Spleen (tissue), 11 donors: ENCODE measurements around the gene APP. TPM values are rescaled to one million over a fixed set of nuclear protein-coding genes. Genes with fewer than 3 reads are reported as not detected.

Experiments used
- DNase-seq: peaks from one replicate; pipeline ENCODE4 v3.0.0-alpha.2; 2020
- H3K27ac ChIP-seq, 8 donors: fragments of 200-600 bp; sonication (generic) in 7 of 8; 1 replicate in 4 of 8; 2 replicates in 4 of 8; pipeline versions ENCODE4 v1.5.0 to v1.8.0; 2016 to 2021; ENCODE audit warnings: inconsistent platforms in 4 of 8, mild to moderate bottlenecking in 4 of 8, moderate library complexity in 1 of 8
- H3K27me3 ChIP-seq, 7 donors: fragments of 200-600 bp; sonication (generic) in 6 of 7; replicated peaks in 1 of 7; 1 replicate in 4 of 7; 2 replicates in 3 of 7; pipeline versions ENCODE4 v1.5.0 to v1.8.0; 2016 to 2021; ENCODE audit warnings: inconsistent platforms in 3 of 7, mild to moderate bottlenecking in 1 of 7
- H3K36me3 ChIP-seq, 6 donors: fragments of 200-600 bp; sonication (generic) in 5 of 6; 1 replicate in 4 of 6; 2 replicates in 2 of 6; pipeline versions ENCODE4 v1.5.0 to v1.8.0; 2016 to 2021; ENCODE audit warnings: inconsistent platforms in 2 of 6
- H3K4me1 ChIP-seq, 6 donors: fragments of 200-600 bp; sonication (generic) in 5 of 6; 1 replicate in 3 of 6; 2 replicates in 3 of 6; pipeline versions ENCODE4 v1.5.0 to v1.8.0; 2016 to 2021; ENCODE audit warnings: inconsistent platforms in 3 of 6
- H3K4me3 ChIP-seq, 8 donors: fragments of 200-600 bp; sonication (generic) in 7 of 8; 1 replicate in 4 of 8; 2 replicates in 4 of 8; pipeline versions ENCODE4 v1.5.0 to v1.8.0; 2016 to 2021; ENCODE audit warnings: inconsistent platforms in 4 of 8, mild to moderate bottlenecking in 4 of 8, moderate library complexity in 2 of 8
- H3K9me3 ChIP-seq, 8 donors: fragments of 200-600 bp; sonication (generic) in 7 of 8; 1 replicate in 4 of 8; 2 replicates in 4 of 8; pipeline versions ENCODE4 v1.5.0 to v1.8.0; 2016 to 2021; ENCODE audit warnings: inconsistent platforms in 4 of 8
- CTCF ChIP-seq, 11 experiments: fragments of 200-600 bp in 7 of 11; fragments of 450-650 bp in 4 of 11; sonication (generic) in 4 of 11; IDR thresholded peaks in 8 of 11; conservative IDR thresholded peaks in 3 of 11; 1 replicate in 7 of 11; 2 replicates in 4 of 11; pipeline versions ENCODE4 v1.4.0 to v1.8.0; 2016 to 2021; ENCODE audit warnings: antibody characterized with exemption in 11 of 11, inconsistent platforms in 4 of 11, mild to moderate bottlenecking in 1 of 11
- POLR2A ChIP-seq, 3 donors: fragments of 450-650 bp; IDR thresholded peaks; one replicate each; pipeline ENCODE4 v1.5.1; 2017; ENCODE audit warnings: antibody characterized with exemption in 3 of 3, mild to moderate bottlenecking in 1 of 3
- POLR2AphosphoS5 ChIP-seq, 3 donors: sonication (generic); formaldehyde crosslinking; IDR thresholded peaks; one replicate each; pipeline ENCODE4 v1.5.1; 2017; ENCODE audit warnings: antibody characterized with exemption in 3 of 3
- WGBS, 5 donors: extraction: QIAGEN DNeasy Blood & Tissue Kit in 3 of 5; methylation state at CpG; one replicate each; pipeline versions ENCODE4 v1.1.5 to v1.1.7; 2013 to 2018; 5-methylcytosine and 5-hydroxymethylcytosine counted together
- intact Hi-C: fragments of 100-400 bp; cut with DNase I; formaldehyde crosslinking; loops from one replicate; pipeline ENCODE4 v1.15.0; 2023; ENCODE audit warnings: low total_unique reads
- polyA plus RNA-seq, 3 donors: library from polyadenylated mRNA; stranded (reverse); fragments of 200-250 nt; gene quantifications; one replicate each; pipeline ENCODE4 v1.2.1, GENCODE V29; 2013
- total RNA-seq, 7 donors: library from RNA; depleted of rRNA in 3 of 7; stranded (reverse); fragments of >200 nt in 3 of 7; fragmentation: NEBNext Ultra II Directional in 4 of 7; extraction: Animal tissue kit (Norgen Biotek cat#: 25700) in 4 of 7; gene quantifications; one replicate each; pipeline versions ENCODE4 v1.1.0 to v1.2.1, GENCODE V29; 2016 to 2021
- donor health status: healthy with polysubstance abuse.
- donor health status: DM: no; HTN: no; CAD: no; lungs with moderate emphysema.
- donor health status: DM: no; HTN: no; CAD: no.
- donor health status: Bipolar disorder and iron deficiency.
- donor health status: healthy.
- donor health status: DM: no; HTN: no; CAD: no.
- donor health status: DM: yes; HTN: yes; CAD: no.

Gene APP
- total and polyA plus RNA-seq, 10 donors = 25.3 to 398 (median 282) TPM

DNA sequence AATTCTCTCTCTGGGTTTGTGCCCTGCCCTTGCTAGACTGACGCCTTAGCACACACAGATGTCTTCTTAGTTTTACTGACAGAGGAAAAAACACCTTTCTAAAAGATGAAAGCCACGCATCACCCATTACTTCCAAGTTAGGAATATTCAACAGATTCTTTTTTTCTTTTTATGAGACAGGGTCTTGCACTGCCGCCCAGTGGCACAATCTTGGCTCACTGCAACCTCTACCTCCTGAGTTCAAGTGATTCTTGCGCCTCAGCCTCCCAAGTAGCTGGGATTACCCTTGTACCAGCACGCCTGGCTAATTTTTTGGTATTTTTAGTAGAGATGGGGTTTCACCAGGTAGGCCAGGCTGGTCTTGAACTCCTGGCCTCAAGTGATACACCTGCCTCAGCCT, 169.2 kb downstream of the APP start:
- H3K27me3 ChIP-seq = no peaks in the 10 kb centered on the region
- H3K27ac ChIP-seq = no peak overlapping the region
- WGBS, 5 donors = 86 to 99% (median 93%) methylated on average over 5 of the region's 5 CpGs
- DNase-seq = no peak
- TF ChIP-seq CTCF (IDR thresholded peaks at IDR 0.05 in 8 of 11, conservative IDR thresholded peaks at IDR 0.05 in 3 of 11) = no peak
- intact Hi-C loops = no loop called here
- peaks cover 0 to 48% (median 6%) of the 10 kb centered on the region in 6 donors for H3K36me3 ChIP-seq
- no peaks in the 10 kb centered on the region for H3K4me1 ChIP-seq
- no peak overlapping the region for H3K4me3 ChIP-seq
- H3K9me3 ChIP-seq = no peaks in the 10 kb centered on the region

DNA sequence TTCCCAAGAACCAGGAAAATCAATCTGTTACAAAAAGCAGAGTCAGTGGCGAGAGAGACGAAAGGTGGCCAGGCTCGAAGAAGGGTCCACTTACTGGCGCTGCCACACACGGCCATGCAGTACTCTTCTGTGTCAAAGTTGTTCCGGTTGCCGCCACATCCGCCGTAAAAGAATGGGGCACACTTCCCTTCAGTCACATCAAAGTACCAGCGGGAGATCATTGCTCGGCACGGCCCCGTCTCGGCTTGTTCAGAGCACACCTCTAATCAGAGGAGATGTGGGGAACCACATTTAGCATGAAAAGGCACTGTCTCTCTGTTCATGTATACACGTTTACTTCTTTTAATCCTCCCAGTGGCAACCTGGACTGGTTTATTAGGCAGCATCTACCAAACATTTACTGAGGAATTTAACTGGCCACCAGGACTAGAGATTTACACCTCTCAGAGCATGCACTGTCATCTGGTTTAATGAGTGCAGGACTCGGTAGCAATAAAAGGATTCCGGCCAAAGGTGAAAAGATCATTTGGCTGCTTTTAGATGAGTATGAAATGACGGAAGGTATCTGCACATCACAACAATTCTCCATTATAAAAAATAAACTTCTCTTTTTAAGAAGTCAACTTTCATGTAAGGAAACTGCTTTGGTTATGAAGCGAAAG, 170.5 kb downstream of the APP start:
- Histone ChIP-seq H3K36me3 (peaks cover 0 to 57% (median 6%) of the 10 kb centered on the region in 6 donors), H3K4me1 (no peaks in the 10 kb centered on the region), H3K9me3 (no peaks in the 10 kb centered on the region), H3K27ac (no peak overlapping the region), H3K27me3 (no peaks in the 10 kb centered on the region), H3K4me3 (no peak overlapping the region)
- intact Hi-C loops = no loop called here
- WGBS, 5 donors = 72 to 88% (median 81%) methylated on average over 19 of the region's 19 CpGs
- peak; percentile 84 for DNase-seq
- TF ChIP-seq POLR2AphosphoS5 (IDR thresholded peaks at IDR 0.05) (no peak), CTCF (IDR thresholded peaks at IDR 0.05 in 8 of 11, conservative IDR thresholded peaks at IDR 0.05 in 3 of 11) (no peak), POLR2A (IDR thresholded peaks at IDR 0.05) (no peak)

- Histone ChIP-seq H3K27me3 (no peaks in the 10 kb centered on the region), H3K4me1 (no peaks in the 10 kb centered on the region), H3K36me3 (peaks cover 0 to 61% (median 9%) of the 10 kb centered on the region in 6 donors), H3K27ac (no peak overlapping the region), H3K9me3 (no peaks in the 10 kb centered on the region), H3K4me3 (no peak overlapping the region)
- DNase-seq = no peak
- TF ChIP-seq CTCF (IDR thresholded peaks at IDR 0.05 in 8 of 11, conservative IDR thresholded peaks at IDR 0.05 in 3 of 11) = no peak
- no peak for TF ChIP-seq POLR2A (IDR thresholded peaks at IDR 0.05)
- no peak for TF ChIP-seq POLR2AphosphoS5 (IDR thresholded peaks at IDR 0.05)
- WGBS, 5 donors = 85 to 88% (median 87%) methylated on average over 4 of the region's 4 CpGs
- intact Hi-C loops = no loop called here
Measured at GRCh38 chr21:25997788-25998611, 172.6 kb downstream of the APP start.

DNA sequence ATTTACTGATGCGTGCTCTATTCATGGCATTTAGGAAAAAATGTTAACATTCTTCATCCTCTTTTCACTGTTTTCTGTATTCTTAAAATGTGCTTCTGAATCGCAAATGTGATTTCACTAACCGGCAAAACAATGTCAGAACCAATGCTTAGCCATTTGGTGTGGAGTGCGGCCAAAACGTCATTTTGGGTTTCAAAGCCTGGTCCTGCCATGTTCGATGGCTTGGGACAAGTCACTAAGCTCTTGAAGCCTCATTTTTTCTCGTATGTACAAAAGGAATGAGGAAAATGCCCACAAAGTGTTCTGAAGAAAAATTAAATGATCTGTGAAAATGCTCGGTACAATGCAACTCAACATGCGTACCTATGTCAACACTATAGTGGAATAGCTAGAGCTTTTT, 175.3 kb downstream of the APP start:
- peaks cover 0 to 72% (median 9%) of the 10 kb centered on the region in 6 donors for H3K36me3 ChIP-seq
- intact Hi-C loops = no loop called here
- H3K4me1 ChIP-seq = no peaks in the 10 kb centered on the region
- no peak for DNase-seq
- WGBS, 5 donors = 90 to 96% (median 93%) methylated on average over 9 of the region's 9 CpGs
- H3K27ac ChIP-seq = no peak overlapping the region
- H3K27me3 ChIP-seq = no peaks in the 10 kb centered on the region
- H3K9me3 ChIP-seq = no peaks in the 10 kb centered on the region
- no peak overlapping the region for H3K4me3 ChIP-seq
- TF ChIP-seq CTCF (IDR thresholded peaks at IDR 0.05 in 8 of 11, conservative IDR thresholded peaks at IDR 0.05 in 3 of 11) (no peak), POLR2AphosphoS5 (IDR thresholded peaks at IDR 0.05) (no peak), POLR2A (IDR thresholded peaks at IDR 0.05) (no peak)
